ENCODE results near the gene KLHL4. TPM values are rescaled to one million over a fixed set of nuclear protein-coding genes. Genes with fewer than 3 reads are reported as not detected.

The KLHL4 gene
- total and polyA plus RNA-seq, 4 donors, result 0.19 to 0.70 (median 0.46) TPM

DNA sequence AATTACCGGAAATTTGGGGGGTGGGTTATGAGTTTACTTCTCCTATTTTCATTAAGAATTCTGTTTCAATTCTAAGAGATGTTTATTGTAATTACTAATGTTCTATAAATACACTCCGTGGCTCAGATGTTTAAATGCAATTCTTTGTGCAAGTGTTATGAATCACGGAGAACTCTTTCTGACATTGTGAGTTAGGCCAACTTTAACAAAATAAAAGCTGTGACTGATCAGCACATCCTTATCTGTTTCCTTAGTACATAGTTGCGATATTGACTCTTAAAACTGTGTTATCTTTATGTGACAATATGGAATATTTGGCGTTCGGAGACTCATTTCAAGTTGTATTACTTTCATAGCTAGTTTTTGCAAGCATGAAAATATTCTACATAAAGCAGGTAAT is 902 bp downstream of the KLHL4 start:
- TF ChIP-seq CTCF (IDR thresholded peaks at IDR 0.05; ENCODE audit: low read depth, low read length, missing input control) (no peak), GABPA (IDR thresholded peaks at IDR 0.05 in 1 of 2, conservative IDR thresholded peaks at IDR 0.05 in 1 of 2) (no peak), FOXA1 (IDR thresholded peaks at IDR 0.05) (no peak), RXRA (IDR thresholded peaks at IDR 0.05) (no peak), YY1 (IDR thresholded peaks at IDR 0.05) (no peak), NR2F2 (IDR thresholded peaks at IDR 0.05) (no peak), RAD21 (IDR thresholded peaks at IDR 0.05) (no peak), HNF4G (IDR thresholded peaks at IDR 0.05) (no peak), HNF4A (conservative IDR thresholded peaks at IDR 0.05) (no peak), TAF1 (conservative IDR thresholded peaks at IDR 0.05) (no peak), EGR1 (IDR thresholded peaks at IDR 0.05; ENCODE audit: low read depth in 2 of 2) (no peak), FOXA2 (IDR thresholded peaks at IDR 0.05) (no peak), MAX (IDR thresholded peaks at IDR 0.05) (no peak), JUND (IDR thresholded peaks at IDR 0.05) (no peak), SP1 (IDR thresholded peaks at IDR 0.05) (no peak)
- TF ChIP-seq, protein P1, sequence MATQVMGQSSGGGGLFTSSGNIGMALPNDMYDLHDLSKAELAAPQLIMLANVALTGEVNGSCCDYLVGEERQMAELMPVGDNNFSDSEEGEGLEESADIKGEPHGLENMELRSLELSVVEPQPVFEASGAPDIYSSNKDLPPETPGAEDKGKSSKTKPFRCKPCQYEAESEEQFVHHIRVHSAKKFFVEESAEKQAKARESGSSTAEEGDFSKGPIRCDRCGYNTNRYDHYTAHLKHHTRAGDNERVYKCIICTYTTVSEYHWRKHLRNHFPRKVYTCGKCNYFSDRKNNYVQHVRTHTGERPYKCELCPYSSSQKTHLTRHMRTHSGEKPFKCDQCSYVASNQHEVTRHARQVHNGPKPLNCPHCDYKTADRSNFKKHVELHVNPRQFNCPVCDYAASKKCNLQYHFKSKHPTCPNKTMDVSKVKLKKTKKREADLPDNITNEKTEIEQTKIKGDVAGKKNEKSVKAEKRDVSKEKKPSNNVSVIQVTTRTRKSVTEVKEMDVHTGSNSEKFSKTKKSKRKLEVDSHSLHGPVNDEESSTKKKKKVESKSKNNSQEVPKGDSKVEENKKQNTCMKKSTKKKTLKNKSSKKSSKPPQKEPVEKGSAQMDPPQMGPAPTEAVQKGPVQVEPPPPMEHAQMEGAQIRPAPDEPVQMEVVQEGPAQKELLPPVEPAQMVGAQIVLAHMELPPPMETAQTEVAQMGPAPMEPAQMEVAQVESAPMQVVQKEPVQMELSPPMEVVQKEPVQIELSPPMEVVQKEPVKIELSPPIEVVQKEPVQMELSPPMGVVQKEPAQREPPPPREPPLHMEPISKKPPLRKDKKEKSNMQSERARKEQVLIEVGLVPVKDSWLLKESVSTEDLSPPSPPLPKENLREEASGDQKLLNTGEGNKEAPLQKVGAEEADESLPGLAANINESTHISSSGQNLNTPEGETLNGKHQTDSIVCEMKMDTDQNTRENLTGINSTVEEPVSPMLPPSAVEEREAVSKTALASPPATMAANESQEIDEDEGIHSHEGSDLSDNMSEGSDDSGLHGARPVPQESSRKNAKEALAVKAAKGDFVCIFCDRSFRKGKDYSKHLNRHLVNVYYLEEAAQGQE (IDR thresholded peaks at IDR 0.05), result no peak
- TF ChIP-seq, protein P2, sequence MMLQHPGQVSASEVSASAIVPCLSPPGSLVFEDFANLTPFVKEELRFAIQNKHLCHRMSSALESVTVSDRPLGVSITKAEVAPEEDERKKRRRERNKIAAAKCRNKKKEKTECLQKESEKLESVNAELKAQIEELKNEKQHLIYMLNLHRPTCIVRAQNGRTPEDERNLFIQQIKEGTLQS (IDR thresholded peaks at IDR 0.05), result no peak
- TF ChIP-seq, protein P3, sequence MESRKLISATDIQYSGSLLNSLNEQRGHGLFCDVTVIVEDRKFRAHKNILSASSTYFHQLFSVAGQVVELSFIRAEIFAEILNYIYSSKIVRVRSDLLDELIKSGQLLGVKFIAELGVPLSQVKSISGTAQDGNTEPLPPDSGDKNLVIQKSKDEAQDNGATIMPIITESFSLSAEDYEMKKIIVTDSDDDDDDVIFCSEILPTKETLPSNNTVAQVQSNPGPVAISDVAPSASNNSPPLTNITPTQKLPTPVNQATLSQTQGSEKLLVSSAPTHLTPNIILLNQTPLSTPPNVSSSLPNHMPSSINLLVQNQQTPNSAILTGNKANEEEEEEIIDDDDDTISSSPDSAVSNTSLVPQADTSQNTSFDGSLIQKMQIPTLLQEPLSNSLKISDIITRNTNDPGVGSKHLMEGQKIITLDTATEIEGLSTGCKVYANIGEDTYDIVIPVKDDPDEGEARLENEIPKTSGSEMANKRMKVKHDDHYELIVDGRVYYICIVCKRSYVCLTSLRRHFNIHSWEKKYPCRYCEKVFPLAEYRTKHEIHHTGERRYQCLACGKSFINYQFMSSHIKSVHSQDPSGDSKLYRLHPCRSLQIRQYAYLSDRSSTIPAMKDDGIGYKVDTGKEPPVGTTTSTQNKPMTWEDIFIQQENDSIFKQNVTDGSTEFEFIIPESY (IDR thresholded peaks at IDR 0.05), result no peak
- no peaks in the 10 kb centered on the region for H3K4me1 ChIP-seq (ENCODE audit: control insufficient read depth in 4 of 4, insufficient read depth in 4 of 4, low read length in 3 of 4)
- no peak overlapping the region for H3K27ac ChIP-seq (ENCODE audit: low read depth in 1 of 2, low read length in 2 of 2)
- no peaks in the 10 kb centered on the region for H3K36me3 ChIP-seq (ENCODE audit: control insufficient read depth in 4 of 4, insufficient read depth in 3 of 4, low read depth in 1 of 4, low read length in 3 of 4)
- no peaks in the 10 kb centered on the region for H3K27me3 ChIP-seq (ENCODE audit: control insufficient read depth in 4 of 4, insufficient read depth in 4 of 4, low read length in 3 of 4)
- WGBS, result 13% methylated on average over 6 of the region's 6 CpGs
- no peaks in the 10 kb centered on the region for H3K9me3 ChIP-seq (ENCODE audit: control insufficient read depth in 4 of 4, low read length in 3 of 4)
- no peak for DNase-seq (ENCODE audit: low spot score)
- no peak overlapping the region for H3K9ac ChIP-seq (ENCODE audit: low read depth in 1 of 2, low read length in 2 of 2)
- H3K4me3 ChIP-seq (ENCODE audit: low read depth in 1 of 3, low read length in 3 of 3), result no peak overlapping the region

All from liver (tissue), 9 donors.